ENCODE data around the gene POU2F1.

Gene POU2F1

DNA sequence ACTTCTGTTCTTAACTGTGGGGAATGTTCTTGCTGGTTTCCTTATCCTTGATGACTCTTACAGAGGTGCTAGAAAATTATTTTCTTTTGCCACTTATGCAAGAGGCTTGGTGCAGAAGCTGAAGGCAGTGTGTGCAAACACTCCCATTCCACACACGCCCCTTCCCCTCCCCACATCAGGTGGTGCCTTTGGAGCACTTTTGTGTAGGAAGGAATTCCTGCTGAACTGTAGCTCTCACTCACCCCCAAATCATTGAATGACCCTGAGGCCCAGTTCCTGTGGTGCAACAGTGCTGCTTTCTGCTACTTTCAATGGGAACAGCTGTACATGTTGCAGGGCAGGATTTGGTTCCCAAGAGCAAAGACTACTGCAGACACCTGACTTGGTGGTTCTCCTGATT lies 195.8 kb downstream of the POU2F1 start:
- H3K4me3 ChIP-seq (ENCODE audit: low read depth, low read length): no peak overlapping the region
- TF ChIP-seq, protein P1, sequence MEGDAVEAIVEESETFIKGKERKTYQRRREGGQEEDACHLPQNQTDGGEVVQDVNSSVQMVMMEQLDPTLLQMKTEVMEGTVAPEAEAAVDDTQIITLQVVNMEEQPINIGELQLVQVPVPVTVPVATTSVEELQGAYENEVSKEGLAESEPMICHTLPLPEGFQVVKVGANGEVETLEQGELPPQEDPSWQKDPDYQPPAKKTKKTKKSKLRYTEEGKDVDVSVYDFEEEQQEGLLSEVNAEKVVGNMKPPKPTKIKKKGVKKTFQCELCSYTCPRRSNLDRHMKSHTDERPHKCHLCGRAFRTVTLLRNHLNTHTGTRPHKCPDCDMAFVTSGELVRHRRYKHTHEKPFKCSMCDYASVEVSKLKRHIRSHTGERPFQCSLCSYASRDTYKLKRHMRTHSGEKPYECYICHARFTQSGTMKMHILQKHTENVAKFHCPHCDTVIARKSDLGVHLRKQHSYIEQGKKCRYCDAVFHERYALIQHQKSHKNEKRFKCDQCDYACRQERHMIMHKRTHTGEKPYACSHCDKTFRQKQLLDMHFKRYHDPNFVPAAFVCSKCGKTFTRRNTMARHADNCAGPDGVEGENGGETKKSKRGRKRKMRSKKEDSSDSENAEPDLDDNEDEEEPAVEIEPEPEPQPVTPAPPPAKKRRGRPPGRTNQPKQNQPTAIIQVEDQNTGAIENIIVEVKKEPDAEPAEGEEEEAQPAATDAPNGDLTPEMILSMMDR (IDR thresholded peaks at IDR 0.05; ENCODE audit: low read depth, low read length): no peak

DNA sequence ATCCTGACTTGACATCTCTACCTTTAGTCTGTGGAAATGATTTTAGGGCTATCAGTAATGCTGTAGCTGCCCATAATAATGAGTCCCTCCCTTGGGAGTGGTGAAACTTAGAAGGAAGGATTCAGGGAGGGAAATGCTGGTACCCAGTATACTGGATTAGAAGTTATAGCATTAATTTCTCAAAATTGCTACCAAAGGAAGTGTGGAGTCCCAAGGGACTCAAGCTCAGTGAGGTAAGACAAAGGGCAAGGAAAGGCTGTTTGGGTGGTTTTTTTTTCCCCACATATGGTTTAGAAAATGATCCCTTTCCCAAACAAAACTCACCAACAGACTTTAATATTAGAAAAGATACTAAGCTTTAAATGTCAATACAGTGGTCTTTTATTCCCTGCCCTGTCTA lies 197.7 kb downstream of the POU2F1 start:
- no peak overlapping the region for H3K4me3 ChIP-seq (ENCODE audit: low read depth, low read length)
- TF ChIP-seq, protein P1 (IDR thresholded peaks at IDR 0.05; ENCODE audit: low read depth, low read length): no peak

DNA sequence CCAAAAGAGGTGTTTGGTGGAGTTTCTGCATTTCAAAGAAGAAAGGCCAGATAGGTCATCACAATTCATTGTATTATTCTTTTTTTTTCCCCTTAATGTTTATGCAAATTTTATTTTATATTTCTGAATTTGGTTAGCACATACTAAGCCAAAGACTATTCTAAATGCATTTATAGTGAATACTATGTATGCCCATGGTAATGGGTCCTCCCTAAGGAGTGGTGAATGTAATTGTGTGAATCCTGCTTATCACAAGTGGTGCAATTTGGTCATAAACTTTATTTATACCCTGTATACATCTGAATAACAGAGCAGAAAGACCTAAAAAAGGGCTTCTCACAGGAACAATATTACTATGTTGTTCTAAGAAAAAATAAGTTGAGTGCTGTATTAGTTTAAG lies 198.6 kb downstream of the POU2F1 start:
- H3K4me3 ChIP-seq (ENCODE audit: low read depth, low read length): no peak overlapping the region

DNA sequence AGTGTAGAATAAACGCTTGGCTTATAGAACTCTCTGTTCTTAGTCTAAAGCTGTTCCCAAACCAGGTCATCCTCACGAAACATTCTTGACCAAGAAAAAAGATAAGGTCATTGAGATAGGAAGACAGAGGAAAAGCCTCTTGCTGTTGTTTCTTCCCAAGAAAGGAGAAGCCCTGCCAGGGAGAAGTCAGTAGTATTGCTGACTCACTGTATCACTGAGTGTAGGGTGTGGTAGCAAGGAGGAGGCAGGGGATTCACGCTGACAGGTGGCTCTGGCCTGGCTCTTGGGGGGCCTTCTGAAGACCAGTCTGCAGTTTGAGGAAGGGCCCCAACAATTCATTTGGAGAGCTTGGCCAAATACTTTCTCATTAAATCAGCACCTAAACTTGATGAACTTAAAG lies 199.8 kb downstream of the POU2F1 start:
- H3K4me3 ChIP-seq (ENCODE audit: low read depth, low read length): no peak overlapping the region
- TF ChIP-seq, protein P1 (IDR thresholded peaks at IDR 0.05; ENCODE audit: low read depth, low read length): no peak

More for the DNA sequence above, 198.6 kb downstream of the POU2F1 start:
- TF ChIP-seq, protein P1 (IDR thresholded peaks at IDR 0.05; ENCODE audit: low read depth, low read length): no peak

DNA sequence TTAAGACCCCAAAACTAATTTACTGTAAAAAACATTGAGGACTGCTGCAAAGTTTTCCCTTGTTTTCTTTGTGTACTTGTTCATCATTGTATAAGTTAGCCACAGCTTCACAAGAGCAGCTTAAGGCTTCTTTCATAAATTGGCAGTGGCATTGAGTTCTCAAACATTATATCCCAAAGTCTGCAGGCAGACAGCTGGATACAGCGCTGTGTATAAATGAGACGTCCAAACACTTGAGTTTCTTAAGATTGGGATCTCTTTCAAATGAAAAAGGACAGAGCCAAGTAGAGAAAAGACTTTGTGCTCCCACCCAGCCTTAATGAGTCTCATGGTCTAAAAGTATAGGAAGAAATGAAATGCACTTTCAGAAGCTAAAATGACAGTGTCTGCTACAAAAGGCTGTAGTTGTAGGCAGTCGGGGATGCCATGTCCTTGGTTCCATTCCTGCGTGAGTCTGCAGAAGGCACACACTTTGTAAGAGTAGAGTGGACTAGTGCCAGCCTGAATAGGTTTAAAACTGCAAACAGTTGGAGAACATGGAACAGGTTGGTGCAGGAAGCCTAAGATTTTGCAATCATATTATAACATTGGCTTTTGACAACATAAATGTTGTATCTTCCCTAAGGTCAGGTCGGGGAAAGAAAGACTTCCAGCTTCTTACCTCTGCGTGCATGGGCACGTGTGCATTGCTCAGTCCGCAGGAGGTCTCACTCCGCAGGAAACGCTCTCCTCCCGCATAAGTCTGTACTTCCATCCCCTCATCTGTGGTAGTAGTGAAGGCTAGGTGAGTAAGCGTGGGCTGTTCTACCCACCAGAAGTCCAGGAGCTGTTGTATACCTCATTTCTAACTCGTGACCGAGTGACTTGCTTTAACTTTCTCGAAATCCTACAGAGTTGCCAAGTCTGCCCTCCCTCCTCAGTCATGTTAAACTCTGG lies 203.3 kb downstream of the POU2F1 start:
- TF ChIP-seq, protein P1 (IDR thresholded peaks at IDR 0.05; ENCODE audit: low read depth, low read length): no peak
- H3K4me3 ChIP-seq (ENCODE audit: low read depth, low read length): no peak overlapping the region

DNA sequence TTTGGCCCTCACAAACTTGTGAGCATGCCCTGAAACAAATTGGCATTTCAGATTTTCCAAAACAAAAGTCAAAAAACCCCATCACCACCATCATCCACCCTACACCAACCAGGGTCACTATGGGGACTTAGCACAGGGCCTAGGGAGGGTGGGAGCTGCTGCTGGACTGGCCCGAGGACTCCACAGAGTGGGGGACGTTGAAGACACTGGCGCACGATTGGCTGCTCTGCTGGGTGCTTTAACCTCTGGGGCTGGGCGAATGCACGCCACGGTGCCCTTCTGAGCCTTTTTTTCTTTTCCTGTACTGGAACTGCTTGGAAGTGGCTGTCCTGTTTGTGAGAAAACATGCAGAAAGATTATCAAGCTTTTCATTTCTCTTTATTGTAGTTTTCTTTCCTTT lies 204.8 kb downstream of the POU2F1 start:
- TF ChIP-seq, protein P1 (IDR thresholded peaks at IDR 0.05; ENCODE audit: low read depth, low read length): no peak
- no peak overlapping the region for H3K4me3 ChIP-seq (ENCODE audit: low read depth, low read length)

DNA sequence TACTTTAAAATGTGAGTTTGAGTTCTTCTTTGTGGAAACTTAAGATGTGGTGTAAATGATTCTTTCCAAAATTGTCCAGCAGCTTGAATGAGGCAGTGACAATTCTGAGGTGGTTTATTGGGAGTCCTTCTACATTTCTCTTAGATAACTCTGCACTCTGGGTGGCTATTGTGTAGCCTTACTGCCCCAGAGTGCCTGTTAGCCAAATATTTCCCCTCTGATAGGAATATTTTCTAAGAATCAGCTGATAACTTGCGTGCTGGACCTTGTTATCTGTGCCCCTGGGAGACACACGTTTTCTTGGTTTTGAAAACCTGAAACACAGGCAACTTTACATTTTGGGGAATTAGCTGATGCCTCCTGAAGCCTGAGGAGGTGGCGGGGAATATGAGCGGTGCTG lies 206.0 kb downstream of the POU2F1 start:
- TF ChIP-seq, protein P1 (IDR thresholded peaks at IDR 0.05; ENCODE audit: low read depth, low read length): no peak
- no peak overlapping the region for H3K4me3 ChIP-seq (ENCODE audit: low read depth, low read length)
